ENCODE measurements around the gene CCDC97. TPM values are rescaled to one million over a fixed set of nuclear protein-coding genes. Genes with fewer than 3 reads are reported as not detected.

The CCDC97 gene
- total RNA-seq, 1 donor from 2014 or later, result 5.1 TPM

- DNase-seq (ENCODE audit: low spot score), result peak; percentile 75
These were observed 11.5 kb upstream of the CCDC97 start for GRCh38 chr19:41298348-41298964.

- DNase-seq (ENCODE audit: low spot score), result no peak
These were observed 10.8 kb upstream of the CCDC97 start for GRCh38 chr19:41299046-41299754.

GRCh38 chr19:41299755-41300089 lies 10.2 kb upstream of the CCDC97 start:
- peak; percentile 51 for DNase-seq (ENCODE audit: low spot score)

GRCh38 chr19:41300555-41300954 lies 9.4 kb upstream of the CCDC97 start:
- DNase-seq (ENCODE audit: low spot score), result no peak

- DNase-seq (ENCODE audit: low spot score), result no peak
These were observed 7.2 kb upstream of the CCDC97 start for GRCh38 chr19:41302624-41303351.

- DNase-seq (ENCODE audit: low spot score), result no peak
These were observed 6.0 kb upstream of the CCDC97 start for GRCh38 chr19:41303954-41304353.

- DNase-seq (ENCODE audit: low spot score), result no peak
These were observed 5.1 kb upstream of the CCDC97 start for GRCh38 chr19:41304706-41305483.

GRCh38 chr19:41305927-41306793 lies 3.8 kb upstream of the CCDC97 start:
- no peak for DNase-seq (ENCODE audit: low spot score)

GRCh38 chr19:41307090-41307875 lies 2.7 kb upstream of the CCDC97 start:
- no peak for DNase-seq (ENCODE audit: low spot score)

- DNase-seq (ENCODE audit: low spot score), result no peak
These were observed 2.0 kb upstream of the CCDC97 start for GRCh38 chr19:41307954-41308449.

GRCh38 chr19:41308450-41309179 lies 1.4 kb upstream of the CCDC97 start:
- DNase-seq (ENCODE audit: low spot score), result peak; percentile 95

GRCh38 chr19:41309180-41310032 lies 566 bp upstream of the CCDC97 start:
- DNase-seq (ENCODE audit: low spot score), result peak; percentile 35

GRCh38 chr19:41311072-41311471 lies 1.1 kb downstream of the CCDC97 start:
- no peak for DNase-seq (ENCODE audit: low spot score)

GRCh38 chr19:41311613-41312012 lies 1.6 kb downstream of the CCDC97 start:
- DNase-seq (ENCODE audit: low spot score), result no peak

GRCh38 chr19:41316306-41316920 lies 6.4 kb downstream of the CCDC97 start:
- no peak for DNase-seq (ENCODE audit: low spot score)

- DNase-seq (ENCODE audit: low spot score), result no peak
These were observed 8.9 kb downstream of the CCDC97 start for GRCh38 chr19:41318696-41319499.

Measured in umbilical cord (tissue), 2 donors.